NCI-H1417 (cell line): Measurements from ENCODE around the gene KCNAB2.

Source experiments
- DNase-seq, 3 experiments: peaks; one replicate each; lab custom pipeline; 2025; lab: John Stamatoyannopoulos, UW

KCNAB2 gene

DNA sequence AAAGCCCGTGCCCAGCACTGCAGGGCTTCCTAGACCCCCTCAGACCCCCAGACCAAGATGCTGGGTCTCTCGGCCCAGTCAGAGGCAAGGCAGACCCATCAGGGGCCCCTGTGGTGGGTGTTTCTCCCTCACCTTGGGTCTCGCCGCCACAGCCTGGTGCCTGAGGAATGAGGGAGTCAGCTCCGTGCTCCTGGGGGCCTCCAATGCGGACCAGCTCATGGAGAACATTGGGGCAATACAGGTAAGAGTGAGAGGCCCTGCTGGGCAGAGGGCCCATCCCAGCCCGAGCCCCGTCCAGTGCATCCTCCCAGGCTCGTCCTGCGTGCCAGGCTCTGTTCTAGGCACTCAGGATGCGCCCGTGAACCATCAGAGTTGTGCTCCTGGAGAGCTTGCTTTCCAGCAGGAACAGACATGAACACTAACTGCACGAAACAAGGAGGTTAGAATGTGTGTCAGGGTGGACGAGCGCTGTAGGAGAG lies 51.5 kb downstream of the KCNAB2 start:
- DNase-seq = no peak

- DNase-seq = no peak
Observed at GRCh38 chr1:6097824-6098223, 52.1 kb downstream of the KCNAB2 start.

DNA sequence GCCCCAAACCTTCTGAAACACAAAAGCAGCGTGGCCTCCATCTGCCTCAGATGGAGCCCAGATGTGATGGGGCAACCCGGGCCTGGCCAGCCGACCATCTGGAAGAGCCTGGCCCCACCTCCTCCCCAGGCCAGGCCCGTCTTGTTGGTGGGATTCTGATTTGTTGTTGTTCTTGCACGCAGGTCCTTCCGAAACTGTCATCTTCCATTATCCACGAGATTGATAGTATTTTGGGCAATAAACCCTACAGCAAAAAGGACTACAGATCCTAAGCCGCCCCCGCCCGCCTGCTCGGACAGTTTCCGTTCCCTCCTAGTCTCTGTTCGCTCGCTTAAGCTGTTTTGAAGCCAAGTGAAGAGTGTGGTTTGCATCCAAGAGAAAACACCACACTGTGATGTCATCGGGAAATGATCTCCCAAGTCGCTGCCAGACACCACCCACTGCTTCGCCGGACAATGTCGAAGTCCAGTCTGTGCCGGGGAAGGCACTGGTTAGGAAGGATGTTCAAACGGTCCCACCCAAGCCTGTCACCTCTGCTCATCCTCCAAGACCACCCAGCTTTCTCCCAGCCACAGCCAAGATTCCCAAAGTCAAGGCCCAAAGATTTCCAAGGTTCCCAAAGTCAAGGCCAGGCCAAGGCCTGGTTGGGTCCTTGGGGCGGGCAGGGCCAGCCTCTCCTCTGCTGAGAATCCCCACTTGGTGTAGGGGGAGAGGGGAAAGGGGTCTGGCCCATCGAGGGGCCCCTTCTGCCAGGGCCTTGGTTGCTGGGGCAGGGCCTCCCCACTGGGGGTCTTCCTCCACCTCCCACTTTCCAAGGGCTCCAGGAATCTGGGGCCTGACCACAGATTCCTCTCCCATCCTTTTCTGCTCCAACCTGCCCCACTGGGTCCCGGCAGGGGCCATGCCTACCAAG lies 52.9 kb downstream of the KCNAB2 start:
- DNase-seq = no peak

- DNase-seq = no peak
Observed at GRCh38 chr1:6099297-6099696, 53.6 kb downstream of the KCNAB2 start.

DNA sequence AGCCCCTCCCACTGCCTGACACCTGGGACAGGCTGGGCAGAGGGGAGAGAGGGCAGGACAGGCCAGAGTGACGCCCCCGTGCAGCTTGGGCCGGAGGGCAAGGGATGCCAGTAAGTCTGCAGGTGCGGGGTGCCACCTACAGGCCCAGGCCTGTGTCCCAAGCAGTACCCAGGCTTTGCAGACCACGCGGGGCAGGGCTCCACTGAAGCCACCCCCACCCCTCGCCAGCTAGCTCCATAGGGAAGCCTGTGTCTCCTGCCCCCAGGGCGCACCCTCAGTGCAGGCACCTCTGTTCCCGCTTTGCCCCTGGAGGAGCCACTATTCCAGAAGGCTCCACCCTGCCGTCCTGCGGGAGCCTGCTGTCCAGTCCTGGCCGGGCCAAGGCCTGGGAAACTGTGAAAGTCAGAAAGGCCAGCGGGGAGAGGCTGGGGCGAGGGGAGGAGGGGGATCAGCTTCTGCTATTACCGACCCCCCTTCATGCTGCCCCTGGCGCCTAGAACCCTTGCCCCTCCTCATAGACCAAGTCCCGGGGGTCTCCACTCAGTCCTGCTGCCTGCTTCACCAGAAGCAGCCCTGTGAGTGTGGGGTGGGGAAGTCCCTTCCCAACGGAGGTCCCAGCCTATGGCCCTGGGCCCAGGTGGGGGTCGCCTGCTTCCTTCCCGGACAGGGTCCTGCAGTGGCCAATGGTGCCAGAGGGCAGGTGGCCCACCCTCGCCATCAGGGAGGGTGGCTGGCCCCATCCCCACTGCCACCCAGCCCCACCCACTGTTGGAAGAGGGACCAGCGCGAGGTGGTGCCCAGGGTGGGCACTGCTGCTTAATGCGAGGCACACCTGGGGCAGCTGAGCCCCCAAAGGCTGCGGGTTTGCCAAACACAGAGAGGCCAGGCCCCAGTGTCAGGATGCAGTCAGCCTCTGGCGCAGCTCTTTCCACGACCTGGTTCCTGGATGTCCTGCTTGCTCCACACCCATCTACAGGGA lies 54.4 kb downstream of the KCNAB2 start:
- no peak for DNase-seq

DNA sequence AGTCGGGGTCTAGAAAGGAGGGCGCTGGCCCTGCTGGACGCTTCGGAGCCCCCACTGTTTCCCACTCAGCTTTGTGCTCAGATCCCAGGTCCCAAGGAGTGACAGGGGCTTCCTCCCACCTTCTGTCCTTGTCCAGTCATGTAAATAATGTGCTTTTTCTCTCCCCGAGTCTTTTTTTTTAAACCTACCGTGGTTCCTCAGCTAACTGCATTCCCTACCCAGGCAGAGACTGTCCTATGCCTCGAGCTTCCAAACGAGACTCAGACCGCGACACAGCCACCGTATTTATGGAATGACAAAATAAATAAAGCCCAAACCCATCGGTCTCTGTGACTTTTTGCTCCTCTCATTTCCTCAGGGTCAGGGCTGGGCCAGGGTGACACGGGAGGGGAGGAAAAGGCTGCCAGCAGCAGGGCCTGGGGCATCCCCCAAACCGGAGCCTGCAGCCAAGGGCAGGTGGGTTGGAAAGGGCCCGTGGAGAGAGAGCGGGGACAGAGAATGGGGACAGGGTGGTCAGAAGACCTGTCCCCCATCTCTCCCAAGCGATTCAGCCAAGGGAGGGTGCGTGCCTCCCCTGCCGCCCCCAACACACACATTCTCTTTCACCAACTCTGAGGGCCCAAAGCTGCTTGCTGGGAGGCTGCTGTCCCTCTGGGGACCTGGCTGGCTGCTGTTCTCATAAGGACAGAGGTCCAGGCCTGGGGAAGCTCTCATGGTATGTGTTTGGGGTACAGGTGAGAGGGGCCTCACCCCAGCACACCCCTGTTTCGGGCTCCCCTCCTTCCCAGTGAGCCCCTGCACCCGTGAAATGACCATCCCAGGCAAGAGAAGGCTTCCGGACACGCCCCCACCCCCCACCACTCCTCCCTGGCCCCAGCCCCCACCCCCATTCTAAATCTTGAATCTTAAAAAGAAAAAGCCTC lies 55.4 kb downstream of the KCNAB2 start:
- DNase-seq = no peak

DNA sequence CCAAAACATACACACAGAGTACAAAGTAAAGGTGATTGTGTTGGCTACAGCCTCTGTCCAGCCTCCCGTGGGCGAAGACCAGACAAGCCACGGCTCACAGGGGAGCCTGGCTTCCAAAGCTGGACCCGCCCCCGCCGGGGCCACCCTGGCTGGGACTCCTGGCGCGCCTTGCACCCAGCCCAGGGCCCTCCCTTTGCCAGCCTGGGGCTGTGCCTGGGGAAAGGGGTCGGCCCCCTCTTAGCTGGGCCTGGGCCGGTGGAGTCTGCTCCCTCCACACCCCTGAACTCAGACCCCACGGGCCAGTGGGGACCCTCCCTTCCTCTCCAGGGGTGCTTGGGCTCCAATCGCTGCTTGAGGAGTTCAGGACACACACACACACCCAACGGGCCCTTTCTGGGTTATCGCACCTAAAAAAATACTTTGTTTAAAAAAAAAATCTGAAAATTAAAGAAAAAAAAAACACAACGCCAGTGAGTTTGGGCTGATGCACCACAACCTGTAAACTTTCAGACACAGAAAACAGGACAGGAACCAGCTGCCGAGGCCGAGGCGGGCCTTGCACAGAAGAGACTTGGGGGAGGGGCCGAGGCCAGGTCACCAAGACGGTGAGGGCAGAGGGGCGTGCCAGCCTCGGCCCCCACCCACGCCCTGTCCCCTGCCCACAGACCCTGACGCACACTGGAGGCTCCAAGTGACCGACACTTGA lies 56.3 kb downstream of the KCNAB2 start:
- DNase-seq = no peak

DNA sequence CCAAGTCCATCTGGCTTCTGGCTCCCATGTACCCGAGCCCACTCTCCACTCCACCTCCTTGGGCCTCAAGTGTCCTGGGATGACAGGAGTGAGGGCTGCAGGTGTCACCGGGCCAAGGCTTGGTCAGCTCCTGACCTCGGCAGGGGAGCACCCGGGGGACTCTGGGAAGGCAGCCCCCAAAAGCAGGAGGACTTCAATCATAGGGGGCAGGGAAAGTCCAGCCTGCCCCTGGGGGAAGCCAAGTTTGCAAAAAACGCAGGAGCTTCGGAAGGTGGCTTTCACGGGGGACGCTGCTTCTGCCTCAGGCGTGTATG lies 56.8 kb downstream of the KCNAB2 start:
- DNase-seq = no peak

- DNase-seq = no peak
Observed at GRCh38 chr1:6103111-6103853, 57.6 kb downstream of the KCNAB2 start.

DNA sequence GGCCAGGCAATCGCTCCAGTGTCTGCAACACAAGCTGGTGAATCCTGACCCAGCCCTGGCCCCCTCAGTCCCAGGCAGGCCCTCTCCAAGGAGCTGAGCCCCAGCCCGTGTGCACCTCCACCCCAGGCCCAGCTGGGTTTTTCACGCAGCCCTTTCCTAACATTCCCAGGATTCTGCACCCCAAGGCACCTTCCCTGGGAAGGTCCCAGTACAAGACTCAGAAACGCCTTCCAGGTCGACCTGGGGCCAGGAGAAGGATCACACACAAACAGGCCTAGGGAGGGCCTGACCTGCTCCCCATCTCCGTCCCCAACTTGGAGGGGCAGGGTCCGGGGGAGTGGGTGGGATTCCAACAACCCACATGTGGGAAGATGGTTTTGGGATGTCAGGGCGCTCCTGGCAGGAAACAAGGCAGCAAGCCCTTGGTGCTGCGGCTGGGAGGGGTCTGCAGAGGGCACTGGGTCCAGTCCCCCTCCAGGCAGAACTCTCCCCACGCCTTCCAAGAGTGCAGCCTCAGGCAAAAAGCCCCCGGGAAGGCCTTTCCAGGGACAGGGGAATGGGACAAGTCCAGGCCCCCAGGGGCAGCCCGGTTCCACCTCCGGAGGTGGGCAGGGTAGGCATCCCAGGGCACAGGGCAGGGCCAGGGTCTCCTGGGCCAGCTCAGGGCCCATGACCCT lies 58.3 kb downstream of the KCNAB2 start:
- DNase-seq = no peak

DNA sequence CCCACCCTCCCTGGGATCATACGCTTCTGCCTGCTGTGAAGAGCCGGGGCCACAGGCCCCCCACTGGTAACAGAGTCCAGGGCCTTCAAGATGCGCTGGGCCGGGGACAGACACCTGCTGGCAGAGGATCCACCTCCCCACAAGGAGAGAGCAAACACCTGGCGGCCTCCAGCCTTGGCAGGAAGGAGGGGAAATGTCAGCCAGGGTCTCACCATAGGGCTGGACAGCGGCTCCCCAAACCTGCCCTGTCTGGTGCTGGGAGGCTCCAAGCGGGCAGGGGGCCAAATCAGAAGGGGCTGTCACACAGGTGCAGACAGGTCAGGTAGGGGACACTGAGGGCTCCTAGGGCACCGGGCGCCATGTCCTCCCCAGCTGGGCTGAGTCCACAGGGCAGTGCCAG lies 58.9 kb downstream of the KCNAB2 start:
- DNase-seq = no peak

GRCh38 chr1:6105218-6105679 lies 59.6 kb downstream of the KCNAB2 start:
- no peak for DNase-seq

GRCh38 chr1:6105763-6106162 lies 60.1 kb downstream of the KCNAB2 start:
- DNase-seq = no peak

GRCh38 chr1:6106321-6106731 lies 60.6 kb downstream of the KCNAB2 start:
- no peak for DNase-seq

DNA sequence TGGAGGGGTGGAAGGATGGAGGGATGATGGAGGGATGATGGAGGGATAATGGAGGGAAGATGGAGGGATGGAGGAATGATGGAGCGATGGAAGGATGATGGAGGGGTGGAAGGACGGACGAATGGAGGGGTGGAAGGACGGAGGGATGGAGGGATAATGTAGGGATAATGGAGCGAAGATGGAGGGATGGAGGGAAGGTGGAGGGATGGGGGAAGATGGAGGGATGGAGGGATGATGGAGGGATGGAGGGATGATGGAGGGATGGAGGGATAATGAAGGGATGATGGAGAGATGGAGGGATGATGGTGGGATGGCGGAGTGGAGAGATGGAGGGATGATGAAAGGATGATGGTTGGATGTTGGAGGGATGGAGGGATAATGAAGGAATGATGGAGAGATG lies 61.3 kb downstream of the KCNAB2 start:
- DNase-seq = no peak

GRCh38 chr1:6107409-6108356 lies 62.0 kb downstream of the KCNAB2 start:
- DNase-seq = no peak

DNA sequence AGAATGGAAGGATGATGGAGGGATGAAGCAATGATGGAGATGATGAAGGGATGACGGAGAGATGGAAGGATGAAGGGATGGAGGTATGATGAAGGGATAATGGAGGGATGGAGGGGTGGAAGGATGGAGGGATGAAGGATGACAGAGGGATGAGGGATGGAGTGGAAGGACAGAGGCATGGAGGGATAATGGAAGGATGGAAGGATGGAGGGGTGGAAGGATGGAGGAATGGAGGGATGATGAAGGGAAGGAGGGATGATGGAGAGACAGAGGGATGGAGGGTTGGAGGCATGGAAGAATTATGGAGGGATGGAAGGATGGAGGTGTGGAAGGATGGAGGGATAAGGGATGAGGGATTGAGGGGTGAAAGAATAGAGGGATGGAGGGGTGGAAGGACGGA lies 62.8 kb downstream of the KCNAB2 start:
- no peak for DNase-seq

GRCh38 chr1:6108937-6109614 lies 63.4 kb downstream of the KCNAB2 start:
- DNase-seq = peak; percentile 44 to 72 (median 47)
